ENCODE data around the gene MTG1.
"Not testable (repeated sequence)": the region's sequence is repeated elsewhere in the genome, so short reads cannot be mapped to it uniquely, and the experiment has no call there.

MTG1 gene

GRCh38 chr10:133383551-133383950, 10.4 kb upstream of the MTG1 start:
- no peaks in the 10 kb centered on the region for H3K9me2 ChIP-seq (ENCODE audit: low read depth, low read length)
- no peaks in the 10 kb centered on the region for H3K79me2 ChIP-seq (ENCODE audit: insufficient read depth, low read length)
- H3K9ac ChIP-seq (ENCODE audit: low read length), result no peak overlapping the region
- TF ChIP-seq CTCF (IDR thresholded peaks at IDR 0.05; ENCODE audit: low read length) (no peak), EZH2 (IDR thresholded peaks at IDR 0.05; ENCODE audit: borderline replicate concordance, low read length) (no peak)
- H3K36me3 ChIP-seq (ENCODE audit: insufficient read depth, low read length), result no peaks in the 10 kb centered on the region
- no peaks in the 10 kb centered on the region; the same call in 1 of the 2 replicates for H3F3A ChIP-seq (ENCODE audit: insufficient read depth, low read length)
- H3K27ac ChIP-seq (ENCODE audit: low read depth, low read length, poor library complexity, severe bottlenecking), result no peak overlapping the region
- H3K4me3 ChIP-seq (ENCODE audit: low read depth, low read length, poor library complexity, severe bottlenecking), result no peak overlapping the region
- H2AFZ ChIP-seq (ENCODE audit: low read length), result no peak overlapping the region
- H3K9me3 ChIP-seq (ENCODE audit: low read length), result no peaks in the 10 kb centered on the region
- no peaks in the 10 kb centered on the region for H4K20me1 ChIP-seq (ENCODE audit: insufficient read depth, low read length)
- H3K4me1 ChIP-seq (ENCODE audit: insufficient read depth, low read length, severe bottlenecking), result peaks cover 5% of the 10 kb centered on the region
- H3K27me3 ChIP-seq (ENCODE audit: insufficient read depth, low read length), result peaks cover 10% of the 10 kb centered on the region; the same call in 1 of the 2 replicates
- no peak overlapping the region for H3K4me2 ChIP-seq (ENCODE audit: low read length)

GRCh38 chr10:133384071-133384470, 9.9 kb upstream of the MTG1 start:
- no peak for TF ChIP-seq EZH2 (IDR thresholded peaks at IDR 0.05; ENCODE audit: borderline replicate concordance, low read length)
- no peak for TF ChIP-seq CTCF (IDR thresholded peaks at IDR 0.05; ENCODE audit: low read length)
- no peaks in the 10 kb centered on the region for H3K36me3 ChIP-seq (ENCODE audit: insufficient read depth, low read length)
- H3K27ac ChIP-seq (ENCODE audit: low read depth, low read length, poor library complexity, severe bottlenecking), result no peak overlapping the region
- H3K9me3 ChIP-seq (ENCODE audit: low read length), result no peaks in the 10 kb centered on the region
- H3K4me3 ChIP-seq (ENCODE audit: low read depth, low read length, poor library complexity, severe bottlenecking), result no peak overlapping the region
- H3K79me2 ChIP-seq (ENCODE audit: insufficient read depth, low read length), result no peaks in the 10 kb centered on the region
- peaks cover 10% of the 10 kb centered on the region; the same call in 1 of the 2 replicates for H3K27me3 ChIP-seq (ENCODE audit: insufficient read depth, low read length)
- no peaks in the 10 kb centered on the region for H4K20me1 ChIP-seq (ENCODE audit: insufficient read depth, low read length)
- H3K9ac ChIP-seq (ENCODE audit: low read length), result no peak overlapping the region
- peaks cover 8% of the 10 kb centered on the region for H3K4me1 ChIP-seq (ENCODE audit: insufficient read depth, low read length, severe bottlenecking)
- H3K9me2 ChIP-seq (ENCODE audit: low read depth, low read length), result no peaks in the 10 kb centered on the region
- H3K4me2 ChIP-seq (ENCODE audit: low read length), result no peak overlapping the region
- no peaks in the 10 kb centered on the region; the same call in 1 of the 2 replicates for H3F3A ChIP-seq (ENCODE audit: insufficient read depth, low read length)
- no peak overlapping the region for H2AFZ ChIP-seq (ENCODE audit: low read length)

- Histone ChIP-seq H3K4me3 (ENCODE audit: low read depth, low read length, poor library complexity, severe bottlenecking) (no peak overlapping the region), H3K36me3 (ENCODE audit: insufficient read depth, low read length) (no peaks in the 10 kb centered on the region), H3K9me2 (ENCODE audit: low read depth, low read length) (no peaks in the 10 kb centered on the region), H3K9me3 (ENCODE audit: low read length) (no peaks in the 10 kb centered on the region), H4K20me1 (ENCODE audit: insufficient read depth, low read length) (no peaks in the 10 kb centered on the region), H3K79me2 (ENCODE audit: insufficient read depth, low read length) (no peaks in the 10 kb centered on the region), H3K4me1 (ENCODE audit: insufficient read depth, low read length, severe bottlenecking) (peaks cover 19% of the 10 kb centered on the region), H3K9ac (ENCODE audit: low read length) (no peak overlapping the region), H2AFZ (ENCODE audit: low read length) (no peak overlapping the region), H3K27me3 (ENCODE audit: insufficient read depth, low read length) (peaks cover 4% of the 10 kb centered on the region; the same call in 1 of the 2 replicates), H3K27ac (ENCODE audit: low read depth, low read length, poor library complexity, severe bottlenecking) (no peak overlapping the region), H3K4me2 (ENCODE audit: low read length) (no peak overlapping the region), H3F3A (ENCODE audit: insufficient read depth, low read length) (no peaks in the 10 kb centered on the region; the same call in 1 of the 2 replicates)
- TF ChIP-seq CTCF (IDR thresholded peaks at IDR 0.05; ENCODE audit: low read length) (no peak), EZH2 (IDR thresholded peaks at IDR 0.05; ENCODE audit: borderline replicate concordance, low read length) (no peak)
Observed at GRCh38 chr10:133385214-133385613, 8.7 kb upstream of the MTG1 start.

- H2AFZ ChIP-seq (ENCODE audit: low read length); H3K36me3 ChIP-seq (ENCODE audit: insufficient read depth, low read length); H4K20me1 ChIP-seq (ENCODE audit: insufficient read depth, low read length); H3K27ac ChIP-seq (ENCODE audit: low read depth, low read length, poor library complexity, severe bottlenecking); H3K4me2 ChIP-seq (ENCODE audit: low read length); H3K9me2 ChIP-seq (ENCODE audit: low read depth, low read length); H3K79me2 ChIP-seq (ENCODE audit: insufficient read depth, low read length); H3K27me3 ChIP-seq (ENCODE audit: insufficient read depth, low read length); H3F3A ChIP-seq (ENCODE audit: insufficient read depth, low read length); H3K4me3 ChIP-seq (ENCODE audit: low read depth, low read length, poor library complexity, severe bottlenecking); H3K9ac ChIP-seq (ENCODE audit: low read length); H3K9me3 ChIP-seq (ENCODE audit: low read length): not testable (repeated sequence)
- peaks cover 36% of the 10 kb centered on the region for H3K4me1 ChIP-seq (ENCODE audit: insufficient read depth, low read length, severe bottlenecking)
Observed at GRCh38 chr10:133386951-133387350, 7.0 kb upstream of the MTG1 start.
